ENCODE data around the gene GRPR.

GRPR gene

DNA sequence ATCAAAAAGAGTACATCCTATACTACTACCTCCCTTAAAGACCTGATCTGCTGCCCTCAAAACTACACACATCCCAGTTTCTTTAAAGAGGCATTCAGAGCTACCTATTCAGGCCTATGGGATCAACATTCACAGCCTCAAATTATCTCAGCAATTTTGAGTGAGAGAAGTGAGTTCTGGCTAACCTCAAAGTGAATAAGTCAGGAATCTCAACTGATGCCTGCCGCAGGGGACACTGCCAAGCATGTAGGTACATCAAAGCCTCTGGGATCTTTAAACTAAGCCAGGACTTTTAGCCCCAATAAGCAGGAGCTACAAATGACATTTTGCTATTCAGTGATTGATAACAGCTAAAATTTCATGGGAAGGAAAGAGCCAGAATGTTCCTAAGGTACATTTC lies 11.6 kb downstream of the GRPR start:
- Histone ChIP-seq H3K9ac (ENCODE audit: low read length) (no peak overlapping the region), H3K27me3 (ENCODE audit: control insufficient read depth in 1 of 2, insufficient read depth in 1 of 2, low read length in 2 of 2) (peaks cover 0 to 16% of the 10 kb centered on the region in 2 experiments), H3K4ac (ENCODE audit: low read depth in 1 of 2, low read length in 2 of 2) (no peak overlapping the region), H3K9me3 (ENCODE audit: control insufficient read depth, low read length) (no peaks in the 10 kb centered on the region), H3K23ac (ENCODE audit: low read length in 2 of 2) (no peak overlapping the region), H2AK5ac (ENCODE audit: low read length, severe bottlenecking) (no peak overlapping the region), H3K18ac (ENCODE audit: low read depth in 1 of 2, low read length in 2 of 2) (no peak overlapping the region), H2BK12ac (ENCODE audit: low read length in 2 of 2) (no peak overlapping the region), H3K14ac (ENCODE audit: low read length in 2 of 2) (no peak overlapping the region), H4K91ac (ENCODE audit: low read length) (no peak overlapping the region), H3K4me2 (ENCODE audit: low read length, poor library complexity, severe bottlenecking) (no peak overlapping the region), H2AFZ (ENCODE audit: low read depth, low read length) (no peak overlapping the region), H4K8ac (ENCODE audit: low read length) (no peak overlapping the region), H3K36me3 (ENCODE audit: control insufficient read depth in 1 of 2, insufficient read depth in 2 of 2, low read depth in 1 of 2, low read length in 2 of 2) (no peaks in the 10 kb centered on the region), H3K27ac (ENCODE audit: low read length, poor library complexity, severe bottlenecking) (no peak overlapping the region), H3K4me1 (ENCODE audit: control insufficient read depth, insufficient read depth, low read depth, low read length) (no peaks in the 10 kb centered on the region), H2BK120ac (ENCODE audit: low read depth, low read length) (no peak overlapping the region), H3K79me1 (replicated peaks; ENCODE audit: low read length, poor library complexity, severe bottlenecking) (no peaks in the 10 kb centered on the region), H3K4me3 (ENCODE audit: insufficient read depth in 1 of 2, low read depth in 1 of 2, low read length in 2 of 2) (no peak overlapping the region), H2BK15ac (ENCODE audit: low read depth, poor library complexity, severe bottlenecking) (no peak overlapping the region), H2BK5ac (ENCODE audit: low read depth, low read length, poor library complexity, severe bottlenecking) (no peak overlapping the region)
- WGBS: no CpG with 5 or more reads among the region's 1 CpG
- no peak for DNase-seq

DNA sequence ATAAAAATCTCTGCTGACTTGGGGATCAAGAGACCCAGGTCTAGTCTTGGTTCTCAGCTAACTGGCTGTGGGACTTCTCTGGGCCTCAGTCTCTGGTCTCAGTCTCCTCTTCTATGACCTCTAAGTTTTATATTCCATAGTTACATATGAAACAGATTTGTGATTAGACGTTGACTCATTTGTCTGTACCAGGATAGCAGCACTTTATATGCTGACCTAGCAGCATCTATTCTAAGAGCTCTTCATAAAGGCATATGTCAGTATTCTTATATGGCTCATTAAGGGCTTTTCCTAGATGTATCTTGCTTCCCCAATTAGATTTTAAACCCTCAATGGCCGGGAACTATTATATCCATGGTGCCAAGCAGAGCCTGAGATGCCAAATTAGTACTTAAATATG lies 12.7 kb downstream of the GRPR start:
- H2BK15ac ChIP-seq (ENCODE audit: low read depth, poor library complexity, severe bottlenecking): no peak overlapping the region
- WGBS: no CpG with 5 or more reads among the region's 2 CpGs
- no peak overlapping the region for H2BK5ac ChIP-seq (ENCODE audit: low read depth, low read length, poor library complexity, severe bottlenecking)
- H3K4me1 ChIP-seq (ENCODE audit: control insufficient read depth, insufficient read depth, low read depth, low read length): no peaks in the 10 kb centered on the region
- H3K27me3 ChIP-seq (ENCODE audit: control insufficient read depth in 1 of 2, insufficient read depth in 1 of 2, low read length in 2 of 2): peaks cover 0 to 17% of the 10 kb centered on the region in 2 experiments
- H3K14ac ChIP-seq (ENCODE audit: low read length in 2 of 2): no peak overlapping the region
- H2AK5ac ChIP-seq (ENCODE audit: low read length, severe bottlenecking): no peak overlapping the region
- H2BK120ac ChIP-seq (ENCODE audit: low read depth, low read length): no peak overlapping the region
- H3K18ac ChIP-seq (ENCODE audit: low read depth in 1 of 2, low read length in 2 of 2): no peak overlapping the region
- no peaks in the 10 kb centered on the region for H3K79me1 ChIP-seq (replicated peaks; ENCODE audit: low read length, poor library complexity, severe bottlenecking)
- no peak overlapping the region for H3K4me2 ChIP-seq (ENCODE audit: low read length, poor library complexity, severe bottlenecking)
- H3K9me3 ChIP-seq (ENCODE audit: control insufficient read depth, low read length): no peaks in the 10 kb centered on the region
- H4K8ac ChIP-seq (ENCODE audit: low read length): no peak overlapping the region
- H3K4me3 ChIP-seq (ENCODE audit: insufficient read depth in 1 of 2, low read depth in 1 of 2, low read length in 2 of 2): no peak overlapping the region
- no peak for DNase-seq
- no peak overlapping the region for H3K9ac ChIP-seq (ENCODE audit: low read length)
- no peaks in the 10 kb centered on the region for H3K36me3 ChIP-seq (ENCODE audit: control insufficient read depth in 1 of 2, insufficient read depth in 2 of 2, low read depth in 1 of 2, low read length in 2 of 2)
- no peak overlapping the region for H2BK12ac ChIP-seq (ENCODE audit: low read length in 2 of 2)
- H3K4ac ChIP-seq (ENCODE audit: low read depth in 1 of 2, low read length in 2 of 2): no peak overlapping the region
- no peak overlapping the region for H3K23ac ChIP-seq (ENCODE audit: low read length in 2 of 2)
- no peak overlapping the region for H3K27ac ChIP-seq (ENCODE audit: low read length, poor library complexity, severe bottlenecking)
- no peak overlapping the region for H4K91ac ChIP-seq (ENCODE audit: low read length)
- H2AFZ ChIP-seq (ENCODE audit: low read depth, low read length): no peak overlapping the region

DNA sequence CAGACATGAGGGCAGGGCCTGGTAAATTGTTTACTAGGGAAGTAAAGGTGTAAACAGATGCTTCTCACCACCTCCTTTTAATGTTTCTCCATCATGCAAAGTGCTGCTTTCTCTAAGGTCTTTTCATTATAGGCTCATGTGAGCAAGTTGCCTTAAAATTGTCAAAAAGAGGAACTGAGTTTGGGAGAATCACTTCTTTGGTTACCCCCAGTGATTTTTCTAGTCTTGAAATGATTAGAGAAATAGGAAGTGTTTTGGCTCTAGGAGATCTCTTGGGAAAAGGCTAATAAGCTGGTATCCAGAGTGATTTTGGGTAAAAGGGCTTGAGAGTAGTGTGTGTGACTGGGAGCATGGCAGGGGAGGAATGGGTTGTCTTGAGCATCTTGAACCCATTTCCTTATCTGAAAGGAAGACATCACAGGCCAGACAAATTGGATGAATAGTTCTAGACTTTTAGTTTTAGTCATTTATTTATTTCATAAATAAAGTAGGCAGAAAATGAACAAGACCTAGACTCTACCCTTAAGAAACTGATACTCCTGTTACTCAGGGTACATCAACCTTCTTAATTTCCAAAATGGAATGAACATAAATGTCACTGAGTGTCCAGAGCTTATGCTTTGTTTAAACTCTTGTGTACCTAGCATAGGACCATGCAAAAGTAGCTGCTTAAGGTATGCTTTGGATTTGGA lies 14.2 kb downstream of the GRPR start:
- no peak for DNase-seq
- H2AK5ac ChIP-seq (ENCODE audit: low read length, severe bottlenecking): no peak overlapping the region

DNA sequence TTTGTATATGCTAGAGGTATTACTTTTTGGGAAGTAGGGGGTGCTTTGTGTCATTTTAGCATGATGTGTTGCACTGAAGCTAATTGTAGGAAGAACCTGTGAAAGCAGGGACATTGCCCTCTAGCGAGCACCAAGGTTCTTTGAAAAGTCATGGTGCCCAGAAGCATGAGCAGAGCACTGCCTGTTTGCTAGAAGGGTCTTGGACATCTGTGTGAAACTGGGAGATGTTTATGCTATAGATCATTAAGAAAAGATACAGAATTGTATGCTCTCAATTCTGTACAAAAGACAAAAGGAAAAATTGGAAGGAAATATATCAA lies 14.7 kb downstream of the GRPR start:
- Histone ChIP-seq H2BK15ac (ENCODE audit: low read depth, poor library complexity, severe bottlenecking) (no peak overlapping the region), H2AK5ac (ENCODE audit: low read length, severe bottlenecking) (no peak overlapping the region), H4K8ac (ENCODE audit: low read length) (no peak overlapping the region), H2BK120ac (ENCODE audit: low read depth, low read length) (no peak overlapping the region), H3K4ac (ENCODE audit: low read depth in 1 of 2, low read length in 2 of 2) (no peak overlapping the region), H3K79me1 (replicated peaks; ENCODE audit: low read length, poor library complexity, severe bottlenecking) (no peaks in the 10 kb centered on the region), H3K27me3 (ENCODE audit: control insufficient read depth in 1 of 2, insufficient read depth in 1 of 2, low read length in 2 of 2) (peaks cover 0 to 18% of the 10 kb centered on the region in 2 experiments), H3K4me1 (ENCODE audit: control insufficient read depth, insufficient read depth, low read depth, low read length) (no peaks in the 10 kb centered on the region), H3K9ac (ENCODE audit: low read length) (no peak overlapping the region), H3K4me2 (ENCODE audit: low read length, poor library complexity, severe bottlenecking) (no peak overlapping the region), H3K4me3 (ENCODE audit: insufficient read depth in 1 of 2, low read depth in 1 of 2, low read length in 2 of 2) (no peak overlapping the region), H2AFZ (ENCODE audit: low read depth, low read length) (no peak overlapping the region), H3K36me3 (ENCODE audit: control insufficient read depth in 1 of 2, insufficient read depth in 2 of 2, low read depth in 1 of 2, low read length in 2 of 2) (no peaks in the 10 kb centered on the region), H4K91ac (ENCODE audit: low read length) (no peak overlapping the region), H3K27ac (ENCODE audit: low read length, poor library complexity, severe bottlenecking) (no peak overlapping the region), H2BK5ac (ENCODE audit: low read depth, low read length, poor library complexity, severe bottlenecking) (no peak overlapping the region), H3K14ac (ENCODE audit: low read length in 2 of 2) (no peak overlapping the region), H2BK12ac (ENCODE audit: low read length in 2 of 2) (no peak overlapping the region), H3K9me3 (ENCODE audit: control insufficient read depth, low read length) (no peaks in the 10 kb centered on the region), H3K18ac (ENCODE audit: low read depth in 1 of 2, low read length in 2 of 2) (no peak overlapping the region), H3K23ac (ENCODE audit: low read length in 2 of 2) (no peak overlapping the region)
- peak; percentile 1 for DNase-seq
- 60% methylated on average over 1 of the region's 1 CpG for WGBS

More for the DNA sequence above, 14.2 kb downstream of the GRPR start:
- H3K18ac ChIP-seq (ENCODE audit: low read depth in 1 of 2, low read length in 2 of 2): no peak overlapping the region
- no peak overlapping the region for H4K8ac ChIP-seq (ENCODE audit: low read length)
- no peak overlapping the region for H3K4ac ChIP-seq (ENCODE audit: low read depth in 1 of 2, low read length in 2 of 2)
- no peak overlapping the region for H2BK15ac ChIP-seq (ENCODE audit: low read depth, poor library complexity, severe bottlenecking)
- no peak overlapping the region for H3K23ac ChIP-seq (ENCODE audit: low read length in 2 of 2)
- H3K4me2 ChIP-seq (ENCODE audit: low read length, poor library complexity, severe bottlenecking): no peak overlapping the region
- H3K14ac ChIP-seq (ENCODE audit: low read length in 2 of 2): no peak overlapping the region
- no peak overlapping the region for H2BK5ac ChIP-seq (ENCODE audit: low read depth, low read length, poor library complexity, severe bottlenecking)
- no peaks in the 10 kb centered on the region for H3K79me1 ChIP-seq (replicated peaks; ENCODE audit: low read length, poor library complexity, severe bottlenecking)
- H2AFZ ChIP-seq (ENCODE audit: low read depth, low read length): no peak overlapping the region
- no peak overlapping the region for H3K27ac ChIP-seq (ENCODE audit: low read length, poor library complexity, severe bottlenecking)
- H3K4me3 ChIP-seq (ENCODE audit: insufficient read depth in 1 of 2, low read depth in 1 of 2, low read length in 2 of 2): no peak overlapping the region
- H3K9me3 ChIP-seq (ENCODE audit: control insufficient read depth, low read length): no peaks in the 10 kb centered on the region
- H2BK120ac ChIP-seq (ENCODE audit: low read depth, low read length): no peak overlapping the region
- no peaks in the 10 kb centered on the region for H3K36me3 ChIP-seq (ENCODE audit: control insufficient read depth in 1 of 2, insufficient read depth in 2 of 2, low read depth in 1 of 2, low read length in 2 of 2)
- no peak overlapping the region for H3K9ac ChIP-seq (ENCODE audit: low read length)
- no peak overlapping the region for H4K91ac ChIP-seq (ENCODE audit: low read length)
- peaks cover 0 to 17% of the 10 kb centered on the region in 2 experiments for H3K27me3 ChIP-seq (ENCODE audit: control insufficient read depth in 1 of 2, insufficient read depth in 1 of 2, low read length in 2 of 2)
- H2BK12ac ChIP-seq (ENCODE audit: low read length in 2 of 2): no peak overlapping the region
- H3K4me1 ChIP-seq (ENCODE audit: control insufficient read depth, insufficient read depth, low read depth, low read length): no peaks in the 10 kb centered on the region
